Mammary epithelial cell (primary cell): ENCODE results near the gene TOMM70.

Source experiments
- EZH2 ChIP-seq: IDR thresholded peaks from 2 replicates; pipeline ENCODE4 v1.6.1; 2012; ENCODE audit warnings: low read length, inconsistent platforms, borderline replicate concordance
- TF ChIP-seq, protein P1 (sequence below), 2 donors: IDR thresholded peaks in 1 of 2; conservative IDR thresholded peaks in 1 of 2; 2 replicates each; pipeline ENCODE4 v1.5.1; 2011 to 2012; ENCODE audit warnings: inconsistent platforms in 2 of 2, low read length in 2 of 2, mild to moderate bottlenecking in 2 of 2, control low read depth in 1 of 2, low read depth in 1 of 2; ENCODE audit not compliant: insufficient read depth in 1 of 2; ENCODE audit errors: extremely low read depth in 1 of 2

GRCh38 chr3:100348727-100349126, 52.2 kb downstream of the TOMM70 start:
- TF ChIP-seq, protein P1, sequence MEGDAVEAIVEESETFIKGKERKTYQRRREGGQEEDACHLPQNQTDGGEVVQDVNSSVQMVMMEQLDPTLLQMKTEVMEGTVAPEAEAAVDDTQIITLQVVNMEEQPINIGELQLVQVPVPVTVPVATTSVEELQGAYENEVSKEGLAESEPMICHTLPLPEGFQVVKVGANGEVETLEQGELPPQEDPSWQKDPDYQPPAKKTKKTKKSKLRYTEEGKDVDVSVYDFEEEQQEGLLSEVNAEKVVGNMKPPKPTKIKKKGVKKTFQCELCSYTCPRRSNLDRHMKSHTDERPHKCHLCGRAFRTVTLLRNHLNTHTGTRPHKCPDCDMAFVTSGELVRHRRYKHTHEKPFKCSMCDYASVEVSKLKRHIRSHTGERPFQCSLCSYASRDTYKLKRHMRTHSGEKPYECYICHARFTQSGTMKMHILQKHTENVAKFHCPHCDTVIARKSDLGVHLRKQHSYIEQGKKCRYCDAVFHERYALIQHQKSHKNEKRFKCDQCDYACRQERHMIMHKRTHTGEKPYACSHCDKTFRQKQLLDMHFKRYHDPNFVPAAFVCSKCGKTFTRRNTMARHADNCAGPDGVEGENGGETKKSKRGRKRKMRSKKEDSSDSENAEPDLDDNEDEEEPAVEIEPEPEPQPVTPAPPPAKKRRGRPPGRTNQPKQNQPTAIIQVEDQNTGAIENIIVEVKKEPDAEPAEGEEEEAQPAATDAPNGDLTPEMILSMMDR (conservative IDR thresholded peaks at IDR 0.05 in 1 of 2, IDR thresholded peaks at IDR 0.05 in 1 of 2; ENCODE audit: extremely low read depth in 1 of 2, insufficient read depth in 1 of 2, low read depth in 1 of 2, low read length in 2 of 2): no peak
- TF ChIP-seq EZH2: no peak
